ENCODE data around the gene LMNTD2.

The LMNTD2 gene, protein sequence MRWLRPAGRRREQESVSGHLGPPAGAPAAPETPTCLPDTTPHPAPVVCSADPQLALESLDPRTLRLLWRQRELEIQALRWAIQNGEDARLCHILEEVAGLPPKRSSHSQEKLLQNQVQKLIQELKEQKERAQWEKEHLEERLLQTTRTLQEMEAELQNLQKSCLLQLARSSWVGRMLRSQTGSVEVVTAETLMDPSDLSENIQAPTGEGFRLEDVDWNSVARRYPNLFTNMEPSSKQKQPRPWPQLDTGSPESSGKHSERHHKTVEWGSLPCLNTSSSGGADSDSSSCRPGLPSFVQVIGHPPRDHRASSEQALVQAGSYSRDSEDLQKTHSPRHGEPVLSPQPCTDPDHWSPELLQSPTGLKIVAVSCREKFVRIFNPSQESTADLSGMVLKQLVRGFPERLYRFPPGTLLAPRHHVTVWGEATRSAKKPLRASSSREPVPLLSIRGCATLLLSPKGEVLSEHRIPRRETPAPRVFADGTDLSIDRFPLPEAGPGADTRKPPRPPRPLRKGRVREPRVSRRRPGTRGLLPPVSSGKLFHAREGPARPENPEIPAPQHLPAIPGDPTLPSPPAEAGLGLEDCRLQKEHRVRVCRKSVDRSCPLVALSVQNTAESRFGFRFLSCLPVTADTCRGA

DNA sequence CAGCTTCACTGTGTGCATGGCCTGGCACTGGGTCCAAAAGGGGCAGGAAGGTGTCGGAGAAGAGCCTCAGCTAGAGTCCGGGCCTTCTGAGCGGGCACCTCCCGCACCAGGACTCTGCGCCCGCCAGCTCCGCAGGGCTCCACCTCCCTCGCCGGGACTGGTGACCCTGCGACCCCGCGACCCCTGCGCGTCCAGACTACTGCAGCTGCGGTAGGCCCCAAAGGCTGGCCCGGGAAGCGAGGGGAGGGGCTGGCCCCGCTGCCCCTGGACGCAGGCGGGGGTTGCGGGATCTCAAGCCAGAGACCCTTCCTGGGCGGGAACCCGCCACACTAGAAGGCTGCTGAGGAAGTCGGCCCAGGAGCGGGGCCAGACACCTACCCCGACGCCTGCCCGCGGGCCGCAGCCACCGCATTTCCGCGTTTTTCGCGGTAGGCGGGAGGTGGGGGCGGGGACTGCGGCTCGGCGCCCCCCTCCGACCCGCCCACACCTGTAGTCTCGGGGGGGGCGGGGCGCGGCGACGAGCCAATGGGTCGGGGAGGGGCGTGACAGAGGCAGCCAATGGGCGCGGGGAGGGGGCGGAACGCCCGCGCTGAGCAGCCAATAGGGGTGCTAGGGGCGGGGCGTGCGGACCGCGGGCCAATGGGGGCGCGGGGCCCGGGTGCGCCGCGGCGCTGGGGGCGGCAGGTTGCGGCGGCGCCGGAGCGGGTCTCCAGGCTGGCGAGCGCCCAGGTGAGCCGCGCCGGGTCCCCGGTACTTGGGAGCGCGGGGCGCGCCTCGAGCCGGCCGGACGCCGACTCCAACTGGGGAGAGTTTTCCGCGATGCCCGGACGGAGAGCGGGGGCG, at the start of gene LMNTD2, which contains the start of gene RASSF7:
TSS of gene LMNTD2 (minus strand) at position 434 of the 843 bp plus-strand sequence. CDS start at position 412, 22 bp downstream.
TSS of gene RASSF7 (plus strand) at position 666 of the 843 bp plus-strand sequence. CDS start 799 bp downstream, outside the sequence.
- peak; percentile 94 for DNase-seq

DNA sequence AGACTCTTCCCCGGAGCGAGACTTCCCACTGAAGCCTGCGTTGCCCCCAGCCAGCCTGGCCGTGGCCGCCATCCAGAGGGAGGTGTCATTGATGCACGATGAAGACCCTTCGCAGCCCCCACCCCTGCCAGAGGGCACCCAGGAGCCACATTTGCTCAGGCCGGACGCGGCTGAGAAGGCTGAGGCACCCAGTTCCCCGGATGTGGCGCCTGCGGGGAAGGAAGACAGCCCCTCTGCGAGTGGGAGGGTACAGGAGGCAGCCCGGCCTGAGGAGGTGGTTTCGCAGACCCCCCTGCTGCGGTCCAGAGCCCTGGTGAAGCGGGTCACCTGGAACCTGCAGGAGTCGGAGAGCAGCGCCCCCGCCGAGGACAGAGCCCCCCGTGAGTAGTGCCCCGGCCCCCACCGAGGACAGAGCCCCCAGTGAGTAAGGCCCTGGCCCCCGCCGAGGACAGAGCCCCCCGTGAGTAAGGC, 48.8 kb upstream of the LMNTD2 start:
- no peak for DNase-seq

DNA sequence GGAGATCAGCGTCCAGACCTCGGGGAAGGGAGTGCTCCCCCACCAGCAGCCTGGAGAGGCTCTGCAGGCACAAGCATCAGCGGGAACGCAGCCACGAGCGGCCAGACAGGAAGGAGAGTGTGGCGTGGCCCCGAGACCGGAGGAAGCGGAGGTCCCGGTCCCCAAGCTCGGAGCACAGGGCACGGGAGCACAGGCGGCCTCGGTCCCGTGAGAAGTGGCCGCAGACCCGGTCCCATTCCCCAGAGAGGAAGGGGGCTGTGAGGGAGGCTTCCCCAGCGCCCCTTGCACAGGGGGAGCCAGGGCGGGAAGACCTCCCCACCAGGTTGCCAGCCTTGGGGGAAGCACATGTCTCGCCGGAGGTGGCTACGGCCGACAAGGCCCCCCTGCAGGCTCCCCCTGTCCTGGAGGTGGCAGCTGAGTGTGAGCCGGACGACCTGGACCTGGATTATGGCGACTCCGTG, 48.3 kb upstream of the LMNTD2 start:
- no peak for DNase-seq

DNA sequence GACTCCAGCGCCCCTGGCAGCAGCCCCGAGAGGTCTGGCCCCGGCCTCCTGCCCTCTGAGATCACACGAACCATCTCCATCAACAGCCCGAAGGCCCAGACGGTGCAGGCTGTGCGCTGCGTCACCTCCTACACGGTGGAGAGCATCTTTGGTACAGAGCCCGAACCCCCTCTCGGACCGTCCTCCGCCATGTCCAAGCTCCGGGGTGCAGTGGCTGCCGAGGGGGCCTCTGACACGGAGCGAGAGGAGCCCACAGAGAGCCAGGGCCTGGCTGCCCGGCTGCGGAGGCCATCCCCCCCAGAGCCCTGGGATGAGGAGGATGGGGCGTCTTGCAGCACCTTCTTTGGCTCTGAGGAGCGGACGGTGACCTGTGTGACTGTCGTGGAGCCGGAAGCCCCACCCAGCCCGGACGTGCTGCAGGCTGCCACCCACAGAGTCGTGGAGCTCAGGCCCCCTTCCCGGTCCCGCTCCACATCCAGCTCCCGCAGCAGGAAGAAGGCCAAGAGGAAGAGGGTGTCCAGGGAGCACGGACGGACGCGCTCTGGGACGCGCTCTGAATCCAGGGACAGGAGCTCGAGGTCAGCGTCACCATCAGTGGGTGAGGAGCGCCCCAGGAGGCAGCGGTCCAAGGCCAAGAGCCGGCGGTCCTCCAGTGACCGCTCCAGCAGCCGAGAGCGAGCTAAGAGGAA, 47.6 kb upstream of the LMNTD2 start:
- DNase-seq = no peak

DNA sequence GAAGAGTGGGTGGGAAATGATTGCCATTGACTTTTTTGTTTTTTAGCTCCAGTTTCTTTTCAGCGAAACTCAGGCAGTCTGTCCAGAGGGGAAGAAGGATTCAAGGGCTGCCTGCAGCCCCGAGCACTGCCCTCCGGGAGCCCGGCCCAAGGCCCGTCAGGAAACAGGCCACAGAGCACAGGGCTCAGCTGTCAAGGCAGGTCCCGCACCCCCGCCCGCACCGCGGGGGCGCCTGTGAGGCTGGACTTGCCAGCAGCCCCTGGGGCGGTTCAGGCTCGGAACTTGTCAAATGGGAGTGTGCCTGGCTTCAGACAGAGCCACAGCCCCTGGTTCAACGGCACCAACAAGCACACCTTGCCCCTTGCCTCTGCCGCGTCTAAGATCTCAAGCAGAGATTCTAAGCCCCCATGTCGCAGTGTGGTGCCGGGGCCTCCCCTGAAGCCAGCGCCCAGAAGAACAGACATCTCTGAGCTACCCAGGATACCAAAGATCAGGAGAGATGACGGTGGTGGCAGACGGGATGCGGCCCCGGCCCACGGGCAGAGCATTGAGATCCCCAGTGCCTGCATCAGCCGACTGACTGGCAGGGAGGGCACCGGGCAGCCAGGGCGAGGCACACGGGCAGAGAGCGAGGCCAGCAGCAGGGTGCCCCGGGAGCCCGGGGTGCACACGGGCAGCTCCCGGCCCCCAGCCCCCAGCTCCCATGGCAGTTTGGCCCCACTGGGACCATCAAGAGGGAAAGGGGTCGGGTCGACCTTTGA, 46.7 kb upstream of the LMNTD2 start:
- no peak for DNase-seq

DNA sequence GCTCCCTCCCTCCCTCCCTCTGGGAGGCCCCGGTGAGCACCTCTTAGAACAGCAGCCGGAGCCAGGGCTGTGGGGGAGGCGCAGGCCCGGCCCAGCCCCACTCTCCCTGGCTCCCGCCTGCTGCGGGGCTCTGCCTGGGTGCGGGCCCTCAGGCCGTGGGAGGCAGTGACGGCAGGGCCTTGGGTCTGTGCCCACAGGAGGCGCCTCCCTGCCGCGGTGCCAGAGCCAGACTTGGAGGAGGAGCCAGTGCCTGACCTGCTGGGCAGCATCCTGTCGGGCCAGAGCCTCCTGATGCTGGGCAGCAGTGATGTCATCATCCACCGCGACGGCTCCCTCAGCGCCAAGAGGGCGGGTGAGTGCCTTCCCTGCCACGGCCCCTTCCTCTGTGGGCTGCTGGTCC, 45.7 kb upstream of the LMNTD2 start:
- DNase-seq = no peak

DNA sequence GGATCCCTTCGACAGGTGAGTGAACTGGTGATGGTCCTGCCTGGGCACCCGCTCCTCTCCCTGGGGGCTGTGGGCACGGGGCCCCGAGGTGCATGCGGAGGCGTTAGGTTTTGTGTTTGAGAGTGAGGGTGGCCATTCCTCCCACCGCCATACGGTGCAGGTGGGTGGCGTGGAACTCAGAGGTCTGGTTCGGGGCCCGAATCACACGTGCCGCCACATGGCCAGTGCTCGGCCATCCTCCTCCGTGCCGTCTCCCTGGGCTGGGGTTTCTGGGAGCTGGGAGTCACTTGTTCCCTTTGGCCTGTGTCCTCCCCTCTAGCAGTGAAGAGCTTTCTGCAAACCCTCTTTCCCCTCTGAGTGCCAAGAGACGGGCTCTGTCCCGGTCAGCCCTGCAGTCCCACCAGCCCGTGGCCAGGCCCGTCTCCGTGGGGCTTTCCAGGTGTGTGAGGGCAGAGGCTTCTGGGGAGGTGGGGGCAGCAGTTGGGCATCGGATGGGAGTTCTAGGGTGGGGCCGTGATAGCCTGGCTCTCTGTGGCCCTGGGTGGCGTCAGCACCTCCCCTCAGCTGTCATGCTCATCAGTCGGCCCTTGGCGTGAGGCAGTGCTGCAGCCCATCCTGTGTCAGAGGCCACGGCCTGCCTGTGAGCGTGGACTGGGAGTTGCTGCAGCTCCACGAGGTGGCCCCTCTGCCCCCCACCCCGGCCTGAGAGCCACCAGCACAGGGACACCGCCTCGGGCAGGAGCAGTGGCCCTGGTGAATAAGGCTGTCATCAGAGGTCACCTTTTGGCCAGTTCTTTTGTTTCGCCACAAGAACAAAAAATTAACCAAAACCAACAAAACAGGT, 45.0 kb upstream of the LMNTD2 start:
- DNase-seq = no peak

DNA sequence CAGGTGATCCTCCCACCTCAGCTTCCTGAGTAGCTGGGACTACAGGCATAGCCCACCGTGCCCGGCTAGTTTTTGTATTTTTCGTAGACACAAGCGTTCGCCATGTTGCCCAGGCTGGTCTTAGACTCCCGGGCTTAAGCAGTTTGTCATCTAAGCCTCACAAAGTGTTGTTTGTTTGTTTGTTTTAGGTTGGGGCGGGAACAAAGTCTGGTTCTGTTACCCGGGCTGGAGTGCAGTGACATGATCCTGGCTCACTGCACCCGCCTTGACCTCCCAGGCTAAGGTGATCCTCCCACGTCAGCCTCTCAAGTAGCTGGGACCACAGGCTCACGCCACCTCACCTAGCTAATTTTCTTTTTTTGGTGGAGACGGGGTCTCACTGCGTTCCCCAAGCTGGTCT, 42.6 kb upstream of the LMNTD2 start:
- DNase-seq = no peak

DNA sequence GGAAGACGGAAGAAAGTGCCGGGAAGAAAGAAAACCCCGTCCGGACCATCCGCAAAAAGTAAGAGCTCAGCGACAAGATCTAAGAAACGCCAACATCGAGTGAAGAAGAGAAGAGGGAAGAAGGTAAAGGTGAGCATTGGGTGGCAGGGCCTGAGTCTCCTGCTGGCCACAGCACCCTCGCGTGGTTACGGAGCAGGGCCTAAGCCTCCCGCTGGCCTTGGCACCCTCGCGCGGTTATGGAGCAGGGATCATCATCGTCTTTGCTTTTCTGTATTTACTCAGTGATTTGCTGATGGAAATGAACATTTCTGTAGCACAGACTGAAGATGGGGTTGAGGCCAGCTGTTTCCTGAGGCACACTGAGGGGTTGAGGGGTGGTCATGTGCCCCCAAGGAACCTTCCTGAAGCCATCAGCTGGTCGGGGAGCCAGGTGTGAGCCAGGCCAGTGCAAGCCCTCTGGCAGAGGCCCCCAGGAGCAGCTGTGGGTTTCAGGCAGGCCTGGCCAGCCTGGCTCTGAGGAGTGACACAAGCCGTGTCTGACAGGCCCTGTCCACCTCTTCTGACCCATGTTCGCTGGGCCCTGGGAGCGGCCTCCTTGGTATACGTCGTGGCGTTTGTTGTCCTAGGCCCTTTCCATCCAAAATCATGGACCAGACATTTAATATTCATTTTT, 41.2 kb upstream of the LMNTD2 start:
- DNase-seq = no peak

DNA sequence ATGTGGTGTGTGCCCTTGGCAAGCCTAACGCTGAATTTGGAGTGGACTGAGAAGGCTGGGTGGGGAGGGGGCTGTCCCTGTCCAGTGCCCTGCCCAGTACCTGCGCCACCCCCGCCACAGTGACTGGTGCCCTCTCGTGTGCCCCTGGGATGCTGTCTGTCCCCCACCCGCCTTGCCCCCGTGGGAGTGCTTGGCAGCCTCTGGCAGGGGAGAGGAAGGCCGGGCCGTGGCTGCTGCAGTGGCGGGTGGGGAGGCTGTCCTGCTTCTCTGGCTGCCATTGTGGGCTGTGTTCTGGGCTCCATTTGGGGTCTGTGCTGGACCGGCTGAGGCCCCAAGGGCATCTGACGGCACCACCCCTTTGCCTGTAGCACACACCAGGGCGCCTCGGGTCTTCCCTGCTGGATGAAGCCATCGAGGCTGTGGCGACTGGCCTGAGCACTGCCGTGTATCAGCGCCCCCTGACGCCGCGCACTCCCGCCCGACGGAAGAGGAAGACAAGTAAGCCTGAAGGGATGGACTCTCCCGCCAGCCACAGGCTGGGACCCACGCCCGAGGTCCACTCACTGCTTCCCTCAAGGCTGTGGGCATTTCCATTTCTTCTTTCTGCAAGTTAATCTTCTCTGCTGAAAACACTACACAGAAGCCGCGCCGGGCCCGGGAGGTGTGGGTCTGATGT, 37.6 kb upstream of the LMNTD2 start:
- no peak for DNase-seq

DNA sequence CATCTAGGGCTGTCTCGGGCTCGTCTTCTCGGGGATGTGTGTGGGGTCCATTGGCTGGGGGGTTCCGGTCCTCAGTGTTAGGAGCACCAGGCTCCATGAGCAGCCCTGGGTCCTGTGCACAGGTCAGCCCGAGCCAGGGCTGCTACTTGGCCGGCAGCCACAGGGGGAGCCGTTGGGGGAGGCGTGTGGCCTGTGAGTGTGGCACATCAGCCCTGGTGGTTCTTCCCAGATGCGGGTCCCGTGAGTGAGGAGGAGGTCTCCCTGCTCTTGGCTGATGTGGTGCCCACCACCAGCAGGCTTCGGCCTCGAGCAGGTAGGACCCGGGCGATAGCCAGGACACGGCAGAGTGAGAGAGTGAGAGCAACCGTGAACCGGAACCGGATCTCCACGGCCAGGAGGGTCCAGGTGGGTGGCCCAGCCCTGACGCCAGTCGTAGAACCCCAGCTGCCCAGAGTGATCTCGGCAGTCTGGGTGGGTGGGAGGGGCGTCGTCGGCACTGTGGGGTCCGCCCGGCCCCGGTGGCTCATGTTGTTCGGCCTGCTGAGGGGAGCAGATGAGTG, 36.7 kb upstream of the LMNTD2 start:
- peak; percentile 6 for DNase-seq

DNA sequence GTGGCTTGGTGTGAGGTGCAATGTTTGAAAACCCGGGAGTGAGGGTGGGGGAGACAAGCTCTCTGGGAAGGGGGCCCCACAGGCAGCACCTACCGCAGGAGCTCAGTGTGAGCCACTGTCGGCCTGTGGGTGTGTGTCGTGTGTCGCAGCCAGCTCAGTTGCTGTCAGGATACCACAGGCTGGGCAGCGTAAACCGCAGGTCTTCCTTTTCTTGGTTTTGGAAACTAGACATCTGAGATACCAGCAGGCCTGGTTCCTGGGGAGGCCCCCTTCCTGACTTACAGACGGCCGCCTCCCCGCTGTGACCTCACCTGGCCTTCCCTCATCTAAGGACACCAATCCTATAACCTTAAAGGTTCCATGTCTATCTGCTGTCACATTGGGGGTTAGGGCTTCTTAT, 35.8 kb upstream of the LMNTD2 start:
- no peak for DNase-seq

DNA sequence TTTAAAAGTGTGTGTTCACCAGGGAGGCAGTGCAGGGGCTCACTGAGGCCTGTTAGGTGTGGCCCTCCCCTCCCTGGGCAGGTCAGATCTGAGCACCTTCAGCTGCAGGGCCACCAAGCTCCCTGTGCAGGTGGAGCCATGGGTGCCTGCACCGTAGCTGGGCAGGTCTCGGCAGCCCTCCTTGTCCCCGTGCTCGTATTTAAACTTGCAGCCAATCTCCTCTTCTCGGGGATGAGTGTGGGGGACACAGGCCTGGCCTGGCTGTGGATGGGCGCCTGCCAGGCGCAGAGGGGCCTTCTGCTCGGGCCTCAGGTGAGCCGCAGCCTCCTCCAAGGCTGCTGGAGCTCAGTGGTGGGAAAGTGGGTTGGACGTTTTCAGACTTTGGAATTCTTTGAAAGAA, 34.9 kb upstream of the LMNTD2 start:
- no peak for DNase-seq

DNA sequence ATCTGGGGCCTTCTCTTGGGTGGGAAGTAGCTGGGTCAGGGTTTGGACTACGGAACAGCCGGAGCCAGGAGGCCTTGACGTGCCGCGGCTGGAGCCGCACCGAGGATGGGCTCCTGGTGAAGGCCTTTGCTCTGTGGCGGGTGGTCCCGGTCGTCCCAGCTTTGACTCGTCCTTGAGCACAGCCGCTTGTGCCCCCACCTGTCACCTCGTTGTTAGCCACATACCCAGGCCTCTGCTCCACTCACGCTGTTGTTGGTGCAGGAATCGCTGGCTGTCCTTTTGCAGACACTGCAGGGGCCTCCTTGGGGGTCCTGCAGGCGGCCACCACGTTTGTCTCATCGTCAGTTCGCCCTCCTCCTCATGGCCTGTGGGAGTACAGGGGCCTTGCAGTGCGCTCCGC, 32.8 kb upstream of the LMNTD2 start:
- DNase-seq = no peak

DNA sequence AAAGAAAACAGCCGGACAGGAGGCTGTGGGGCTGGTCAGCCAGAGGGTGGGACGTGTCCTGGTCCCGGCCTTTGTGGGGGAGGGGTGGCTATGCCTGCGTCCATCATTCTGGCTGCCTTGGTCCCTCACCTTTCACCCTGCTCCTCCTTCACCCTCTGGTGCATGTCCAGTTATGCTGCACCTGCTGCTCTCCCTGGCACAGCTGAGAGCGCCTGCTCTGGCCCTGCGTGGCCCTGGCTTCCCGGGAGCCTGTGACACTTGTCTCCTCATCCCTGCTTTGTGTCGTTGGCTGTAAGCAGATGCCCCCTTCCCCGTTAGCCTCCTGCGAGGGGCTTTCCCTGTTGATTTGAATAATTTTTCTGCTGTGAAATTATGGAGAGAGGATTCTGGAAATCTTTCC, 32.4 kb upstream of the LMNTD2 start:
- DNase-seq = no peak

DNA sequence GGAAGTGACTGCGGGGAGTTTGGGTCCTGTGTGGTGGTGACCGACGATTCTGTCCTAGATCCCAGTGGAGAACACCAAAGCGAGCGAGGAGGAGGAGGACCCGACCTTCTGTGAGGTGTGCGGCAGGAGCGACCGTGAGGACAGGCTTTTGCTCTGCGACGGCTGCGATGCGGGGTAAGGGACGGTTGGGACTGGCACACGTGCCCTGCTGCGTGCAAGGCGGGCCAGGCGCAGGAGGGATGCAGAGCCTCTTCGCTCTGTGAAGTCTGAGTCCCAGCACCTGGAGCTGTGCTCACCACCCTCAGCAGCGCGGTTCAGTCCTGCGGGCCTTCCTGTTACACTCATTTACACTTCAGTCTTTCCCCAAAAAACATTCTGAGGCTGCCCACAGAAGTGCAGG, 32.0 kb upstream of the LMNTD2 start:
- no peak for DNase-seq

DNA sequence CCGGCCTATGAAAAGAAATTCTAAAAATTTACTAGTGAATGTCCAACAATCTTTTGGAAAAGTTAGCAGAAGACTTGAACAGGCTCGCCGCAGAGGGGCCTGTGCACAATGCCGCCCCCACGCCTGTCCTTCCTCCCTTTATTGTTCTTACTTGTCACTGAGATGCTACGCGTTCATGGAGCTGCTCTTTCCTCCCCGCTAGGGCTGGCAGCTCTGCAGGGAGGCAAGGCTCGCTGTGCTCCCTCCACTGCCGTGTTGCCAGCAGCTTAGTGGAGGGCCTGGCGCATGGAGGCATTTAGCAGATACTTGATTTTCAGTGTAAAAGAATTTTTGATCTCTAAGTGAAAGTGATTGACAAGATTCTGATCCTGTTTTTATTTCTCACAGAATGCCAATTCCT, 30.5 kb upstream of the LMNTD2 start:
- no peak for DNase-seq

DNA sequence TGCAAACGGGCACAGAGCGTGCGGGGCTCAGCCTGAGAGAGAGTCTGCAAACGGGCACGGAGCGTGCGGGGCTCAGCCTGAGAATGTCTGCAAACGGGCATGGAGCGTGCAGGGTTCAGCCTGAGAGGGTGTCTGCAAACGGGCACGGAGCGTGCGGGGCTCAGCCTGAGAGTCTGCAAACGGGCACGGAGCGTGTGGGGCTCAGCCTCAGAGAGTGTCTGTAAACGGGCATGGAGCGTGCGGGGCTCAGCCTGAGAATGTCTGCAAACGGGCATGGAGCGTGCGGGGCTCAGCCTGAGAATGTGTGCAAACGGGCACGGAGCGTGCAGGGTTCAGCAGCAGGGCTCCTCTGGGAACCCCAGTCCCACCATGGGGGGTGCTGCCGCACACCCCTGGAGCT, 29.3 kb upstream of the LMNTD2 start:
- DNase-seq = no peak

DNA sequence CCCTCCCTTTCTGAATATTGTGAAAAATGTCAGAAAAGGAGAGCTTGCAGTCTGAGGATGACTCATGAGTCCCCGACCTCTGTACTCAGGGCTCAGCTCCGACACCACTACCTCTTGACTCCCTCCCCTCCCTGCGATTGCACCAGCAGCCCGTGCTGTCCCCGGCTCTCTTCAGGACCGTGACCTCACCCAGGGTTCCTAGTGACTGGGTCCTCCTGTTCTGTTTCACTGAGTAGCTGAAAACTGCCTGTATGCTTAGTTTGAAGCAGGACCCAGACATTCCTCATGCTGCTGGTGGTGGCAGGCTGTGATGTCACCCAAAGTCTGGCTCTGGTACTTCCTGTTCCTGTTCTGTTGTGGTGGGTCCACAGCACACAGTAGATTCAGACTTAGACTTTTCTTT, 27.4 kb upstream of the LMNTD2 start:
- DNase-seq = no peak

Data from NCI-H82 (cell line).